HCT116 (cell line): Measurements from ENCODE around the gene SRP68.

ENCODE experiments used
- EZH2 ChIP-seq: fragments of 200-600 bp; sonication (generic); IDR thresholded peaks from 2 replicates; pipeline ENCODE4 v1.6.1; 2017; ENCODE audit warnings: antibody characterized with exemption, mixed run types
- POLR2A ChIP-seq: IDR thresholded peaks from 2 replicates; pipeline ENCODE4 v1.7.0; 2011; ENCODE audit warnings: borderline replicate concordance; ENCODE audit not compliant: insufficient read depth, insufficient read length; ENCODE audit errors: extremely low read depth
- POLR2AphosphoS5 ChIP-seq: IDR thresholded peaks from 2 replicates; pipeline ENCODE4 v1.6.1; 2011; ENCODE audit warnings: mild to moderate bottlenecking, low read depth, low read length, moderate library complexity
- YY1 ChIP-seq: IDR thresholded peaks from 2 replicates; pipeline ENCODE4 v1.6.1; 2011; ENCODE audit warnings: low read length, low read depth, moderate library complexity, mild to moderate bottlenecking; ENCODE audit not compliant: insufficient replicate concordance; ENCODE audit errors: extremely low read depth
- TF ChIP-seq, protein P1 (sequence below), 3 experiments: fragments of 200-600 bp in 1 of 3; sonication (generic) in 1 of 3; IDR thresholded peaks in 2 of 3; conservative IDR thresholded peaks in 1 of 3; 2 replicates each; pipeline ENCODE4 v1.5.1; 2012 to 2017; ENCODE audit warnings: low read depth in 2 of 3, low read length in 2 of 3, antibody characterized with exemption in 1 of 3, borderline replicate concordance in 1 of 3, control low read depth in 1 of 3, mild to moderate bottlenecking in 1 of 3, mixed read lengths in 1 of 3, mixed run types in 1 of 3, moderate library complexity in 1 of 3; ENCODE audit not compliant: insufficient read depth in 1 of 3
- TF ChIP-seq, protein P2 (sequence below): IDR thresholded peaks from 2 replicates; pipeline ENCODE4 v1.6.1; 2012; ENCODE audit warnings: low read depth
- TF ChIP-seq, protein P3 (sequence below): IDR thresholded peaks from 2 replicates; pipeline ENCODE4 v1.6.1; 2012

DNA sequence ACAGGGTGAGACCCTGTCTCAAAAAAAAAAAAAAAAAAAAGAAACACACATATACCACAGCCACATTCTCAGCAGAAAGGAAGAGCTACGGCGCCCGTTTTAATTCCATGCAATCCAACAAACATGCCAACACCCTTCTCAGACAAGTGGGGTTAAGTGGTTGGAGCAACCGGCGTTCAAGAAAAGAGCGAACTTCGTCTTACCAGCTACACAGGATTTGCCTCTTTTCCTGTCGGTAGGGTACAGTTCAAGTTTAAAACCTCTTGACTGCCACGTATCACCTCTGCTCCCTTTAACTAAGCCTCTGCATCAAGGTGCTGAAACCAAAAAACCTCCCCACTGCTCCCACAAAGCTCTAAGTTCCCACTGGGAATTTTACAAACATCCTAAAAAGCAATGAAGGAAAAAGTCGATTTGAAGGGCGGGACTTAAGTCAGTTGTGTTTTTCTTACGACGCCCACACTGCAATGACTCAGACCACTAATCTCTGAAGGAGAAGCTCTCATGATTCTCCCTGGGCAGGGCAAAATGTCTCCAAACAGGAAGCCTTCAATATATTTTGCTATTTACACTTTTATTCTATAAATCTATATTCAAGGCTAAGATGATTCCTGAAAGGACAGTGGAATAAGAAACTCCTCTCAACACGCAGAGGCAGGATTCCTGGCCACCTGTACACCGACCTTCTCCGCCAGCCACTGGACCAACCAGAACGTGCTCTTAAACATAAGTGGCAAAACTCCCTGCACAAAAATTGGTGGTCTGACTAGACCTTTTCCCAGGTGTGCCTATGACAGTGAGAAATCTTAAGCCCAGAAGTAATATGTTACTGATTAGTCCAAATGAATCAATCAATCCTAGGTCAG lies 18.8 kb downstream of the SRP68 start:
- peak; percentile 16 for TF ChIP-seq YY1
- TF ChIP-seq, protein P1, sequence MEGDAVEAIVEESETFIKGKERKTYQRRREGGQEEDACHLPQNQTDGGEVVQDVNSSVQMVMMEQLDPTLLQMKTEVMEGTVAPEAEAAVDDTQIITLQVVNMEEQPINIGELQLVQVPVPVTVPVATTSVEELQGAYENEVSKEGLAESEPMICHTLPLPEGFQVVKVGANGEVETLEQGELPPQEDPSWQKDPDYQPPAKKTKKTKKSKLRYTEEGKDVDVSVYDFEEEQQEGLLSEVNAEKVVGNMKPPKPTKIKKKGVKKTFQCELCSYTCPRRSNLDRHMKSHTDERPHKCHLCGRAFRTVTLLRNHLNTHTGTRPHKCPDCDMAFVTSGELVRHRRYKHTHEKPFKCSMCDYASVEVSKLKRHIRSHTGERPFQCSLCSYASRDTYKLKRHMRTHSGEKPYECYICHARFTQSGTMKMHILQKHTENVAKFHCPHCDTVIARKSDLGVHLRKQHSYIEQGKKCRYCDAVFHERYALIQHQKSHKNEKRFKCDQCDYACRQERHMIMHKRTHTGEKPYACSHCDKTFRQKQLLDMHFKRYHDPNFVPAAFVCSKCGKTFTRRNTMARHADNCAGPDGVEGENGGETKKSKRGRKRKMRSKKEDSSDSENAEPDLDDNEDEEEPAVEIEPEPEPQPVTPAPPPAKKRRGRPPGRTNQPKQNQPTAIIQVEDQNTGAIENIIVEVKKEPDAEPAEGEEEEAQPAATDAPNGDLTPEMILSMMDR (IDR thresholded peaks at IDR 0.05 in 2 of 3, conservative IDR thresholded peaks at IDR 0.05 in 1 of 3; ENCODE audit: borderline replicate concordance in 1 of 3, insufficient read depth in 1 of 3, low read depth in 2 of 3, low read length in 2 of 3) = no peak
- no peak; the same call in none of the 2 replicates for TF ChIP-seq POLR2AphosphoS5
- TF ChIP-seq POLR2A = no peak
- TF ChIP-seq, protein P2, sequence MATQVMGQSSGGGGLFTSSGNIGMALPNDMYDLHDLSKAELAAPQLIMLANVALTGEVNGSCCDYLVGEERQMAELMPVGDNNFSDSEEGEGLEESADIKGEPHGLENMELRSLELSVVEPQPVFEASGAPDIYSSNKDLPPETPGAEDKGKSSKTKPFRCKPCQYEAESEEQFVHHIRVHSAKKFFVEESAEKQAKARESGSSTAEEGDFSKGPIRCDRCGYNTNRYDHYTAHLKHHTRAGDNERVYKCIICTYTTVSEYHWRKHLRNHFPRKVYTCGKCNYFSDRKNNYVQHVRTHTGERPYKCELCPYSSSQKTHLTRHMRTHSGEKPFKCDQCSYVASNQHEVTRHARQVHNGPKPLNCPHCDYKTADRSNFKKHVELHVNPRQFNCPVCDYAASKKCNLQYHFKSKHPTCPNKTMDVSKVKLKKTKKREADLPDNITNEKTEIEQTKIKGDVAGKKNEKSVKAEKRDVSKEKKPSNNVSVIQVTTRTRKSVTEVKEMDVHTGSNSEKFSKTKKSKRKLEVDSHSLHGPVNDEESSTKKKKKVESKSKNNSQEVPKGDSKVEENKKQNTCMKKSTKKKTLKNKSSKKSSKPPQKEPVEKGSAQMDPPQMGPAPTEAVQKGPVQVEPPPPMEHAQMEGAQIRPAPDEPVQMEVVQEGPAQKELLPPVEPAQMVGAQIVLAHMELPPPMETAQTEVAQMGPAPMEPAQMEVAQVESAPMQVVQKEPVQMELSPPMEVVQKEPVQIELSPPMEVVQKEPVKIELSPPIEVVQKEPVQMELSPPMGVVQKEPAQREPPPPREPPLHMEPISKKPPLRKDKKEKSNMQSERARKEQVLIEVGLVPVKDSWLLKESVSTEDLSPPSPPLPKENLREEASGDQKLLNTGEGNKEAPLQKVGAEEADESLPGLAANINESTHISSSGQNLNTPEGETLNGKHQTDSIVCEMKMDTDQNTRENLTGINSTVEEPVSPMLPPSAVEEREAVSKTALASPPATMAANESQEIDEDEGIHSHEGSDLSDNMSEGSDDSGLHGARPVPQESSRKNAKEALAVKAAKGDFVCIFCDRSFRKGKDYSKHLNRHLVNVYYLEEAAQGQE = no peak
- TF ChIP-seq EZH2 = no peak
- TF ChIP-seq, protein P3, sequence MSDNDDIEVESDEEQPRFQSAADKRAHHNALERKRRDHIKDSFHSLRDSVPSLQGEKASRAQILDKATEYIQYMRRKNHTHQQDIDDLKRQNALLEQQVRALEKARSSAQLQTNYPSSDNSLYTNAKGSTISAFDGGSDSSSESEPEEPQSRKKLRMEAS = no peak
